ENCODE data around the gene RBKS. TPM values are rescaled to one million over a fixed set of nuclear protein-coding genes. Genes with fewer than 3 reads are reported as not detected.
"Not testable (repeated sequence)": the region's sequence is repeated elsewhere in the genome, so short reads cannot be mapped to it uniquely, and the experiment has no call there.

RBKS gene
- total RNA-seq, 2 experiments from 2014 or later: 2.2 to 2.8 TPM

- ChIA-PET POLR2A (interaction anchor here (1.3 kb wide), 1 partner anchor 16 kb away, joined by 3 read pairs; no protein-coding TSS in a partner anchor), CTCF (no interaction called here)
- H3K36me3 Mint-ChIP-seq (ENCODE audit: low read depth): peaks cover 71% of the 10 kb centered on the region
- no peaks in the 10 kb centered on the region for H3K9me3 Mint-ChIP-seq
- H3K4me3 Mint-ChIP-seq: no peak overlapping the region
- H3K27me3 Mint-ChIP-seq: no peaks in the 10 kb centered on the region
- no peak for DNase-seq
- peak overlapping the region; percentile 21 for H3K27ac Mint-ChIP-seq
- H3K4me1 Mint-ChIP-seq: peaks cover 62% of the 10 kb centered on the region
Measured at GRCh38 chr2:27897717-27898116, 7.5 kb upstream of the RBKS start.

GRCh38 chr2:27893006-27893405, 2.8 kb upstream of the RBKS start:
- Mint-ChIP-seq H3K27me3 (no peaks in the 10 kb centered on the region), H3K4me3 (no peak overlapping the region), H3K27ac (no peak overlapping the region), H3K9me3 (no peaks in the 10 kb centered on the region), H3K36me3 (ENCODE audit: low read depth) (peaks cover 52% of the 10 kb centered on the region), H3K4me1 (peaks cover 72% of the 10 kb centered on the region)
- ChIA-PET POLR2A (interaction anchor here (1.0 to 2.1 kb wide), 4 partner anchors 9 to 500 kb away, joined by 3 to 14 read pairs (median 4); partner anchors contain the start of gene FOSL2), CTCF (interaction anchor here (0.6 to 1.0 kb wide), 2 partner anchors 190 to 348 kb away, joined by 3 read pairs; no protein-coding TSS in a partner anchor)
- no peak for DNase-seq

GRCh38 chr2:27891673-27892105, 1.5 kb upstream of the RBKS start:
- H3K36me3 Mint-ChIP-seq (ENCODE audit: low read depth): peaks cover 39% of the 10 kb centered on the region
- ChIA-PET POLR2A (interaction anchor here (1.0 to 3.7 kb wide), 13 partner anchors 29 to 518 kb away, joined by 3 to 19 read pairs (median 6); partner anchors contain the start of genes SLC4A1AP and SUPT7L), CTCF (no interaction called here)

GRCh38 chr2:27890924-27891672, 911 bp upstream of the RBKS start:
- H3K27ac Mint-ChIP-seq: peak overlapping the region; percentile 98
- peak; percentile 92 for DNase-seq
- peaks cover 33% of the 10 kb centered on the region for H3K36me3 Mint-ChIP-seq (ENCODE audit: low read depth)
- H3K27me3 Mint-ChIP-seq: no peaks in the 10 kb centered on the region
- peak overlapping the region; percentile 93 for H3K4me3 Mint-ChIP-seq
- H3K9me3 Mint-ChIP-seq: no peaks in the 10 kb centered on the region
- peaks cover 62% of the 10 kb centered on the region for H3K4me1 Mint-ChIP-seq
- ChIA-PET POLR2A (interaction anchor here (0.9 to 3.7 kb wide), 25 partner anchors 11 to 519 kb away, joined by 3 to 19 read pairs (median 4); partner anchors contain the start of genes FOSL2, SLC4A1AP and SUPT7L), CTCF (interaction anchor here (1.6 kb wide), 1 partner anchor 501 kb away, joined by 4 read pairs; the partner anchor contains the start of gene FOSL2)

More at GRCh38 chr2:27891673-27892105, 1.5 kb upstream of the RBKS start:
- DNase-seq: no peak
- peak overlapping the region; percentile 98 for H3K27ac Mint-ChIP-seq
- H3K9me3 Mint-ChIP-seq: no peaks in the 10 kb centered on the region
- H3K4me3 Mint-ChIP-seq: peak overlapping the region; percentile 93
- H3K27me3 Mint-ChIP-seq: no peaks in the 10 kb centered on the region
- peaks cover 64% of the 10 kb centered on the region for H3K4me1 Mint-ChIP-seq

- H3K4me1 Mint-ChIP-seq: peaks cover 59% of the 10 kb centered on the region
- no peak for DNase-seq
- POLR2A ChIA-PET: interaction anchor here (0.7 to 3.7 kb wide), 21 partner anchors 12 to 520 kb away, joined by 3 to 19 read pairs (median 5); partner anchors contain the start of genes FOSL2, MRPL33, SLC4A1AP and SUPT7L
- no peaks in the 10 kb centered on the region for H3K27me3 Mint-ChIP-seq
- H3K4me3 Mint-ChIP-seq: peak overlapping the region; percentile 93
- peak overlapping the region; percentile 98 for H3K27ac Mint-ChIP-seq
- CTCF ChIA-PET: interaction anchor here (1.6 kb wide), 1 partner anchor 503 kb away, joined by 4 read pairs; the partner anchor contains the start of gene FOSL2
- H3K36me3 Mint-ChIP-seq (ENCODE audit: low read depth): peaks cover 20% of the 10 kb centered on the region
- H3K9me3 Mint-ChIP-seq: no peaks in the 10 kb centered on the region
Measured at GRCh38 chr2:27889774-27890145, 427 bp downstream of the RBKS start.

DNA sequence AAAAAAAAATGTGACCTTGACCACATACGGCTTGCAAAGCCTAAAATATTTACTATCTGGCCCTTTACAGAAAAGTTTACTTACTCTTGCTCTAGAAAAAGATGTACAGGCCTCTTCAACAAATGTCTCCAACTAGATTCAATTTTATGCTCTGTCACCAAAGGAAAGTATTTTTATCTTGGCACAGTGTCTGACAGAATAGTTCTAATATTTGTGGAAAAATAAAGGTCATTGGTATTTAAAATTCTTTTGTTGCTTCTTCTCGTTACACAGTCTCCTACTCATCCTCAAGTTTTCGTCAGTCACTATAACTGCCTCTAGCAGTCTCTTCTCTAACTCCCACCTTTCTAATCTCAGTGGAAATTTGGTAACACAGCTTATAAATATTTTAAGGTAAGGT, 1.4 kb downstream of the RBKS start:
- no peak overlapping the region for H3K27ac Mint-ChIP-seq
- CTCF ChIA-PET: no interaction called here
- H3K4me1 Mint-ChIP-seq: peaks cover 50% of the 10 kb centered on the region
- DNase-seq: no peak
- H3K36me3 Mint-ChIP-seq (ENCODE audit: low read depth): peaks cover 10% of the 10 kb centered on the region
- no peak overlapping the region for H3K4me3 Mint-ChIP-seq
- POLR2A ChIA-PET: interaction anchor here (0.9 to 3.7 kb wide), 2 partner anchors 71 to 225 kb away, joined by 3 to 19 read pairs; partner anchors contain the start of genes SLC4A1AP and SUPT7L
- H3K9me3 Mint-ChIP-seq: no peaks in the 10 kb centered on the region
- H3K27me3 Mint-ChIP-seq: no peaks in the 10 kb centered on the region

GRCh38 chr2:27887830-27888229, 2.4 kb downstream of the RBKS start:
- no peak overlapping the region for H3K27ac Mint-ChIP-seq
- no peak overlapping the region for H3K4me3 Mint-ChIP-seq
- peaks cover 44% of the 10 kb centered on the region for H3K4me1 Mint-ChIP-seq
- peaks cover 10% of the 10 kb centered on the region for H3K36me3 Mint-ChIP-seq (ENCODE audit: low read depth)
- H3K27me3 Mint-ChIP-seq: no peaks in the 10 kb centered on the region
- DNase-seq: no peak
- ChIA-PET CTCF (no interaction called here), POLR2A (interaction anchor here (3.7 kb wide), 1 partner anchor 72 kb away, joined by 19 read pairs; no protein-coding TSS in a partner anchor)
- H3K9me3 Mint-ChIP-seq: peaks cover under 1% of the 10 kb centered on the region

GRCh38 chr2:27887111-27887510, 3.1 kb downstream of the RBKS start:
- POLR2A ChIA-PET: no interaction called here
- Mint-ChIP-seq H3K36me3 (ENCODE audit: low read depth) (peaks cover 10% of the 10 kb centered on the region), H3K4me3 (no peak overlapping the region), H3K27ac (no peak overlapping the region), H3K27me3 (no peaks in the 10 kb centered on the region), H3K9me3 (peaks cover 6% of the 10 kb centered on the region), H3K4me1 (peaks cover 37% of the 10 kb centered on the region)
- DNase-seq: no peak
- CTCF ChIA-PET: no interaction called here

GRCh38 chr2:27886322-27886721, 3.9 kb downstream of the RBKS start:
- DNase-seq: no peak
- Mint-ChIP-seq H3K4me1 (peaks cover 29% of the 10 kb centered on the region), H3K9me3 (peaks cover 8% of the 10 kb centered on the region), H3K27ac (no peak overlapping the region), H3K36me3 (ENCODE audit: low read depth) (peaks cover 9% of the 10 kb centered on the region), H3K27me3 (no peaks in the 10 kb centered on the region), H3K4me3 (no peak overlapping the region)
- ChIA-PET POLR2A (interaction anchor here (1.4 kb wide), 1 partner anchor 74 kb away, joined by 3 read pairs; no protein-coding TSS in a partner anchor), CTCF (no interaction called here)

DNA sequence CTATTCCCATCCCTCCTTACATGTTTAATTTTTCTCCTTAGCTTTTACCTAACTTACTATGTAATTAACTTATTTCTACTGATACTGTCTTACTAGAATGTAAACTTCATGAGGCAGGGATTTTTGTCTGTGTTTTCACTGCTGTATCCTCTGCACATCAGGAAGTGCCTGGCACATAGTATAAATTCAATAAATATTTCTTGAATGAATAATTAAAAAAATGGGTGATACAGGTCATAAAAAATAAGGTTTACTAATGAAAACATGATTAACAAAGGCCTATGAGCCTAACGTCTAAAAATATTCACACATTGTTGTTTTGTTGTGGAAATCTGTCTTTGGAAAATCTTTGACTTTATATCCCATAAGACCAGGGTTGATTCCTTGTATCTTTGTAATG, 4.5 kb downstream of the RBKS start:
- Mint-ChIP-seq H3K27me3 (no peaks in the 10 kb centered on the region), H3K4me3 (no peak overlapping the region), H3K27ac (no peak overlapping the region), H3K36me3 (ENCODE audit: low read depth) (peaks cover 3% of the 10 kb centered on the region), H3K4me1 (peaks cover 24% of the 10 kb centered on the region), H3K9me3 (peaks cover 8% of the 10 kb centered on the region)
- no peak for DNase-seq
- ChIA-PET CTCF (no interaction called here), POLR2A (interaction anchor here (0.6 to 1.4 kb wide), 2 partner anchors 22 to 75 kb away, joined by 3 read pairs; no protein-coding TSS in a partner anchor)

- H3K27ac Mint-ChIP-seq: no peak overlapping the region
- H3K9me3 Mint-ChIP-seq: peaks cover 13% of the 10 kb centered on the region
Measured at GRCh38 chr2:27885234-27885633, 5.0 kb downstream of the RBKS start.

GRCh38 chr2:27884601-27885000, 5.6 kb downstream of the RBKS start:
- H3K27me3 Mint-ChIP-seq: no peaks in the 10 kb centered on the region
- no peak overlapping the region for H3K4me3 Mint-ChIP-seq
- peaks cover 13% of the 10 kb centered on the region for H3K36me3 Mint-ChIP-seq (ENCODE audit: low read depth)
- POLR2A ChIA-PET: no interaction called here
- H3K27ac Mint-ChIP-seq: no peak overlapping the region
- H3K9me3 Mint-ChIP-seq: peaks cover 16% of the 10 kb centered on the region
- DNase-seq: no peak
- peaks cover 15% of the 10 kb centered on the region for H3K4me1 Mint-ChIP-seq
- CTCF ChIA-PET: no interaction called here

More at GRCh38 chr2:27885234-27885633, 5.0 kb downstream of the RBKS start:
- H3K4me1 Mint-ChIP-seq: peaks cover 22% of the 10 kb centered on the region
- no peaks in the 10 kb centered on the region for H3K27me3 Mint-ChIP-seq
- no peak for DNase-seq
- H3K36me3 Mint-ChIP-seq (ENCODE audit: low read depth): peaks cover 7% of the 10 kb centered on the region
- H3K4me3 Mint-ChIP-seq: no peak overlapping the region
- CTCF ChIA-PET: no interaction called here
- POLR2A ChIA-PET: no interaction called here

DNA sequence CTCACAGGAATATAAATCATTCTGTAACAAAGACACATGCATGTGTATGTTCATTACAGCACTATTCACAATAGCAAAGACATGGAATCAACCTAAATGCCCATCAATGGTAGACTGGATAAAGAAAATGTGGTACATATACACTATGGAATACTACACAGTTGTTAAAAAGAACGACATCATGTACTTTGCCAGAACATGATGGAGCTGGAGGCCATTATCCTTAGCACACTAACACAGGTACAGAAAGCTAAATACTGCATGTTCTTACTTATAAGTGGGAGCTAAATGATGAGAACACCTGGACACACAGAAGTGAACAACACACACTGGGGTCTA, 7.6 kb downstream of the RBKS start:
- Mint-ChIP-seq H3K9me3 (peaks cover 19% of the 10 kb centered on the region), H3K36me3 (ENCODE audit: low read depth) (peaks cover 19% of the 10 kb centered on the region)
- H3K27me3 Mint-ChIP-seq, POLR2A ChIA-PET, DNase-seq, H3K27ac Mint-ChIP-seq, H3K4me1 Mint-ChIP-seq, H3K4me3 Mint-ChIP-seq: not testable (repeated sequence)
- CTCF ChIA-PET: interaction anchor here (1.3 kb wide), 1 partner anchor 161 kb away, joined by 4 read pairs; no protein-coding TSS in a partner anchor

Measured in activated CD4-positive, alpha-beta memory T cell treated with anti-CD3 and anti-CD28 coated beads, Interleukin-2, amount 10 ng/mL, durations not matched to agents 7 days and 5 days (primary cell).